ENCODE measurements around the gene FBXW8. TPM values are rescaled to one million over a fixed set of nuclear protein-coding genes. Genes with fewer than 3 reads are reported as not detected.

Gene FBXW8
- total and polyA plus RNA-seq, 4 donors, result 1.9 to 7.1 (median 4.9) TPM

- no peak overlapping the region for H3K27ac ChIP-seq (ENCODE audit: low read depth in 1 of 2, low read length in 2 of 2)
- WGBS, result 45% methylated on average over 18 of the region's 18 CpGs
- no peaks in the 10 kb centered on the region for H3K36me3 ChIP-seq (ENCODE audit: control insufficient read depth in 4 of 4, insufficient read depth in 3 of 4, low read depth in 1 of 4, low read length in 3 of 4)
- no peaks in the 10 kb centered on the region for H3K27me3 ChIP-seq (ENCODE audit: control insufficient read depth in 4 of 4, insufficient read depth in 4 of 4, low read length in 3 of 4)
- no peaks in the 10 kb centered on the region for H3K9me3 ChIP-seq (ENCODE audit: control insufficient read depth in 4 of 4, low read length in 3 of 4)
- no peak overlapping the region for H3K9ac ChIP-seq (ENCODE audit: low read depth in 1 of 2, low read length in 2 of 2)
- no peak for DNase-seq (ENCODE audit: low spot score)
- H3K4me3 ChIP-seq (ENCODE audit: low read depth in 1 of 3, low read length in 3 of 3), result no peak overlapping the region
- no peaks in the 10 kb centered on the region for H3K4me1 ChIP-seq (ENCODE audit: control insufficient read depth in 4 of 4, insufficient read depth in 4 of 4, low read length in 3 of 4)
- peak; percentile 33 for TF ChIP-seq SP1 (IDR thresholded peaks at IDR 0.05)
- TF ChIP-seq FOXA1 (IDR thresholded peaks at IDR 0.05), result no peak
- no peak for TF ChIP-seq JUND (IDR thresholded peaks at IDR 0.05)
- TF ChIP-seq HNF4A (conservative IDR thresholded peaks at IDR 0.05), result no peak
- no peak for TF ChIP-seq GABPA (IDR thresholded peaks at IDR 0.05 in 1 of 2, conservative IDR thresholded peaks at IDR 0.05 in 1 of 2)
- no peak for TF ChIP-seq FOXA2 (IDR thresholded peaks at IDR 0.05)
- no peak for TF ChIP-seq HNF4G (IDR thresholded peaks at IDR 0.05)
- TF ChIP-seq RXRA (IDR thresholded peaks at IDR 0.05), result peak; percentile 27 to 29
- no peak for TF ChIP-seq MAX (IDR thresholded peaks at IDR 0.05)
- TF ChIP-seq YY1 (IDR thresholded peaks at IDR 0.05), result no peak
- no peak for TF ChIP-seq ATF3 (IDR thresholded peaks at IDR 0.05)
- no peak for TF ChIP-seq REST (IDR thresholded peaks at IDR 0.05)
- no peak for TF ChIP-seq TAF1 (conservative IDR thresholded peaks at IDR 0.05)
- TF ChIP-seq NR2F2 (IDR thresholded peaks at IDR 0.05), result peak; percentile 81
- TF ChIP-seq CTCF (IDR thresholded peaks at IDR 0.05; ENCODE audit: low read depth, low read length, missing input control), result no peak
- no peak for TF ChIP-seq EGR1 (IDR thresholded peaks at IDR 0.05; ENCODE audit: low read depth in 2 of 2)
- no peak for TF ChIP-seq RAD21 (IDR thresholded peaks at IDR 0.05)
- TF ChIP-seq ZBTB33 (IDR thresholded peaks at IDR 0.05), result no peak
Observed at GRCh38 chr12:117047810-117048584, 137.2 kb downstream of the FBXW8 start.

Data from liver (tissue), 9 donors.